ENCODE measurements around the gene RELN. TPM values are rescaled to one million over a fixed set of nuclear protein-coding genes. Genes with fewer than 3 reads are reported as not detected.

RELN gene
- total RNA-seq, 1 donor from 2014 or later, result 5.7 TPM

DNA sequence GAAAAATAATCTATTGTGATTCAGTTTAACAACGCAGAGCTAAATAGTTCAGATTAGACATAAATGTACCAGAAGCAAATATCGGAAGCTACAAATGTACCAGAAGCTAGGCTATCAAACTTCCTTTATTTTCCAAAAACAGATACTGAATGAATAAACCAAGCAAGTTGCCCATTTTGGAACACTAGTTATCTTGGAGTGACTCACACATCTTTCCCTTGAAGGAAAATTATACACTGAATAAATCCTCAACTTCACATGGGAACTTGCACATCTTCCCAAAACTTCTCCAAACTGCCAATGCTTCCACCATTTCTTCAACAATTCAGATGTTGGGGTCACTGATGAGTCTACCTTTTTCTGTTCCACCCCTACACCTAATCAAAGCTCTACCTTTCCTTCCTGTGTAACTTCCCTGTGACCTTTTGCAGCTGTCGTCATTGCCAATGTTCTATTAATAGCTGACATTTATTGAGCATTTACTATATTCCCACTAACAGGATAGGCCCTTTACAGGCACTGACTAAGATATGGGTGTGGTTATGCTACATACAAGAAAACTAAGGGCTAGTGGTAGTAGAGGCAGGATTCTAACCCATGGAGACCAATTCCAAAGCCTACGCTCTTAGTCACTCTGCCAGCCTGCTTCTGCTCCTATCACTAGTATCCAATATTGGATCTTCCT lies 22.7 kb downstream of the RELN start:
- H3K27ac Mint-ChIP-seq (ENCODE audit: unreplicated experiment), result no peak overlapping the region
- no peaks in the 10 kb centered on the region for H3K4me1 Mint-ChIP-seq (ENCODE audit: low read depth, unreplicated experiment)
- no peak for DNase-seq
- no peaks in the 10 kb centered on the region for H3K36me3 Mint-ChIP-seq (ENCODE audit: unreplicated experiment)
- H3K27me3 Mint-ChIP-seq (ENCODE audit: unreplicated experiment), result no peaks in the 10 kb centered on the region
- TF ChIP-seq, protein P1, sequence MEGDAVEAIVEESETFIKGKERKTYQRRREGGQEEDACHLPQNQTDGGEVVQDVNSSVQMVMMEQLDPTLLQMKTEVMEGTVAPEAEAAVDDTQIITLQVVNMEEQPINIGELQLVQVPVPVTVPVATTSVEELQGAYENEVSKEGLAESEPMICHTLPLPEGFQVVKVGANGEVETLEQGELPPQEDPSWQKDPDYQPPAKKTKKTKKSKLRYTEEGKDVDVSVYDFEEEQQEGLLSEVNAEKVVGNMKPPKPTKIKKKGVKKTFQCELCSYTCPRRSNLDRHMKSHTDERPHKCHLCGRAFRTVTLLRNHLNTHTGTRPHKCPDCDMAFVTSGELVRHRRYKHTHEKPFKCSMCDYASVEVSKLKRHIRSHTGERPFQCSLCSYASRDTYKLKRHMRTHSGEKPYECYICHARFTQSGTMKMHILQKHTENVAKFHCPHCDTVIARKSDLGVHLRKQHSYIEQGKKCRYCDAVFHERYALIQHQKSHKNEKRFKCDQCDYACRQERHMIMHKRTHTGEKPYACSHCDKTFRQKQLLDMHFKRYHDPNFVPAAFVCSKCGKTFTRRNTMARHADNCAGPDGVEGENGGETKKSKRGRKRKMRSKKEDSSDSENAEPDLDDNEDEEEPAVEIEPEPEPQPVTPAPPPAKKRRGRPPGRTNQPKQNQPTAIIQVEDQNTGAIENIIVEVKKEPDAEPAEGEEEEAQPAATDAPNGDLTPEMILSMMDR (IDR thresholded peaks at IDR 0.05; ENCODE audit: partially characterized antibody, unreplicated experiment), result no peak
- no peak overlapping the region for H3K4me3 Mint-ChIP-seq (ENCODE audit: unreplicated experiment)
- H3K9me3 Mint-ChIP-seq (ENCODE audit: unreplicated experiment), result no peaks in the 10 kb centered on the region

DNA sequence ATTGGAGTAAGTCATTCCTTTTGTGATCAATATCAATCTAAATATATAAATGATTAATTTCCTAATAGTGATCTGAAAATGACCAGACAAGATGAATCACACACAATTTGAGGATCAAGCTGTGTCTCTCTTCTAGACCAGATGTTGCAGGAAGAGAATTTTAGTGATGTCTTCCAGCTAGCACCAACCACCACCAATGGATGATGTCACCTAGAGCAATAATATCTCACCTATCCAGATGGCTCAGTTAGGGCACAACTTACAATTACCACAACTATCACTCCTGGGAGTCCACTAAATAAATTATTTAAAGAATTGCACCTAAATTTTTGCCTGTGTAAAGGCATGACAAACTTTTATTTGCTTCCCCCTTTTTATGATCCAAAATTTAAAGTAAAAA lies 25.2 kb downstream of the RELN start:
- no peaks in the 10 kb centered on the region for H3K9me3 Mint-ChIP-seq (ENCODE audit: unreplicated experiment)
- no peaks in the 10 kb centered on the region for H3K27me3 Mint-ChIP-seq (ENCODE audit: unreplicated experiment)
- TF ChIP-seq, protein P1 (IDR thresholded peaks at IDR 0.05; ENCODE audit: partially characterized antibody, unreplicated experiment), result no peak
- no peak overlapping the region for H3K27ac Mint-ChIP-seq (ENCODE audit: unreplicated experiment)
- DNase-seq, result no peak
- no peaks in the 10 kb centered on the region for H3K36me3 Mint-ChIP-seq (ENCODE audit: unreplicated experiment)
- no peak overlapping the region for H3K4me3 Mint-ChIP-seq (ENCODE audit: unreplicated experiment)
- no peaks in the 10 kb centered on the region for H3K4me1 Mint-ChIP-seq (ENCODE audit: low read depth, unreplicated experiment)

DNA sequence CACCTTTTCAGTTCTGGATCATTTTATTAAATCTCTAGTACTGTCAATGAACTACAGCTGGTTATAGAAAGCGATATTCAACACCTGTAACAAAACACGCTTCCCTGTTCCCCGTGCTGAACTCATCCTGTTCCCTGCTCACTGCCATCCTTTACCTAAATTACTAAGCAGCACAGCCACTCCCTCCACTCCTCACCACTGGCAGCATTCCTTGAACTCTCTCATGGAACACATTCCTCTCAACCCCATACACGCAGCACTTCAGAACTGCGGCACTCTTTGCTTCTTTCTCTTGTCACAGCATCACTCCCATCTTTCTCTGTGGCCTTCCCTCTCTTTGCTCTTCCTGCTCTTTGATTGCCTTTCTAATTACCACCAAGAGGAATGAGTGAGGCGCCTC lies 27.4 kb downstream of the RELN start:
- peaks cover 10% of the 10 kb centered on the region for H3K4me1 Mint-ChIP-seq (ENCODE audit: low read depth, unreplicated experiment)
- TF ChIP-seq, protein P1 (IDR thresholded peaks at IDR 0.05; ENCODE audit: partially characterized antibody, unreplicated experiment), result no peak
- no peak for DNase-seq

DNA sequence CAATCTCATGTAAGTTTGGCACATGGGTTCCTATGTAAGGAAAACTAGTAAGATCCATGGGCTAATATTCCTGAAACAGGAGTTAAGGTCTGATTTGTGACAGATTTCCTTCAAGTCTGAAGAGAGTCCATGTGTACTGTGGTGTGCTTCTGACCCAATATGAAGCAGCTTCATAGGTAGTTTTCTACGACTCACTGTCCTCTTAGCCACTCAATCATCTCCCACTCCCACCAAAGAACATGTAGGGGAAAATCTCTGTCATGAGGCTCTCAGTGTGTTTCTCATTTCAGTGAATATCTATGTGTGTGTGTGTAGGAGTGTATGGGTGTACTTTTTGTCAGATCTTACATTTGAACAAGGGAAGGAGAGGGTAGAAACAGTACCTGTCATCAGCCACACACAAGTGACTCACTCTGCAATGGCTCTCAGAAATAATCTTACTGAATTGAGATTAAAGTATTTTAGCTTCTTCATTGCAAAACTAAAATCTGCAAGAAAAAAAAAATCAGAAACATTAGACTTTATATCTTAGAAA lies 31.1 kb downstream of the RELN start:
- no peak for DNase-seq
- TF ChIP-seq, protein P1 (IDR thresholded peaks at IDR 0.05; ENCODE audit: partially characterized antibody, unreplicated experiment), result no peak
- no peaks in the 10 kb centered on the region for H3K36me3 Mint-ChIP-seq (ENCODE audit: unreplicated experiment)
- H3K4me3 Mint-ChIP-seq (ENCODE audit: unreplicated experiment), result no peak overlapping the region
- no peaks in the 10 kb centered on the region for H3K27me3 Mint-ChIP-seq (ENCODE audit: unreplicated experiment)
- H3K4me1 Mint-ChIP-seq (ENCODE audit: low read depth, unreplicated experiment), result peaks cover 10% of the 10 kb centered on the region
- no peaks in the 10 kb centered on the region for H3K9me3 Mint-ChIP-seq (ENCODE audit: unreplicated experiment)
- no peak overlapping the region for H3K27ac Mint-ChIP-seq (ENCODE audit: unreplicated experiment)

More for the DNA sequence above, 27.4 kb downstream of the RELN start:
- Mint-ChIP-seq H3K27ac (ENCODE audit: unreplicated experiment) (no peak overlapping the region), H3K27me3 (ENCODE audit: unreplicated experiment) (no peaks in the 10 kb centered on the region), H3K9me3 (ENCODE audit: unreplicated experiment) (no peaks in the 10 kb centered on the region), H3K36me3 (ENCODE audit: unreplicated experiment) (no peaks in the 10 kb centered on the region), H3K4me3 (ENCODE audit: unreplicated experiment) (no peak overlapping the region)

DNA sequence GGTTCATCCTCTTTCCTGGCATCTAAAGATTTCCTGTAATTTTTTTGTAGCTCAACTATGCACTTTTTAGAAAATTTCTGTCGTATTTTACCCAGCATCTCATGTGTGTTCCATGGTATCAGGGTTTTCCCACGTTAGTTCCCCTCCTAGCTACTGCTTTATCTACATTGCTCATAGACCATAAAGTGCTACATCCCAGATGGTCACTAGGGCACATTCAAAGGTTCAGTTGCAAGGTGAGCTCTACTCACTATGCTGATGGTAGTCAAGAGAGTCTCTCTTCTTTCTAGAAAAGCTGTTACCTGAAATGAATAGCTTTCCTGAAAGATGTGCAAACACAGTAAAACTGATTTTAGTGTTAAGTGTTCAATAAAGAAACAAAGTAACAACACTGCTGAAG lies 33.5 kb downstream of the RELN start:
- Mint-ChIP-seq H3K36me3 (ENCODE audit: unreplicated experiment) (no peaks in the 10 kb centered on the region), H3K4me3 (ENCODE audit: unreplicated experiment) (no peak overlapping the region), H3K4me1 (ENCODE audit: low read depth, unreplicated experiment) (peaks cover 10% of the 10 kb centered on the region), H3K9me3 (ENCODE audit: unreplicated experiment) (no peaks in the 10 kb centered on the region), H3K27ac (ENCODE audit: unreplicated experiment) (no peak overlapping the region), H3K27me3 (ENCODE audit: unreplicated experiment) (no peaks in the 10 kb centered on the region)
- TF ChIP-seq, protein P1 (IDR thresholded peaks at IDR 0.05; ENCODE audit: partially characterized antibody, unreplicated experiment), result no peak
- no peak for DNase-seq

All from glutamatergic neuron (in vitro differentiated cells).